ENCODE measurements around the gene GRIN3A. TPM values are rescaled to one million over a fixed set of nuclear protein-coding genes. Genes with fewer than 3 reads are reported as not detected.

The GRIN3A gene
- total RNA-seq, 1 experiment from 2014 or later, result not detected

DNA sequence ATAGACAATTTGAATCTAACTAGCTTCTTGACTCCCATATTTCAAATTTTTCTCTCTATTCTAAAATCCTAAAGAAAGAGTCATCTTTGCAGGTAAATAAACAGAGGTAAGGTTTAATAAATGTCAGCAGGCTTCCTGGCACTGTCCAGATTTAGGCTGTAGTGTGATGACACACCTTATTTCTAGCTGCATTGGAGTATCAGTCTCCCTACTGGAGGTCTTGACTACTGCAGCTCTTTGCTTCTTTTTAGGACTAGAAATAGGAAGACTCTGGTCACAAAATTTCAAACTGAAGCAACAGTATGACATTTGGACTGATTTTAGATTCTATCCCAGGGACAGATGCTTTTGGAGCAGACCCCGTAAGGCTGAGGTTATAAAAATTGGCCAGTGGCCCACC lies 103.0 kb downstream of the GRIN3A start:
- no peak for DNase-seq (ENCODE audit: low read depth in 1 of 2, low spot score in 2 of 2)
- no peaks in the 10 kb centered on the region for H3K9me3 ChIP-seq (replicated peaks)
- no peaks in the 10 kb centered on the region for H3K36me3 ChIP-seq
- H3K4me3 ChIP-seq, result no peak overlapping the region
- H3K4me1 ChIP-seq (replicated peaks), result no peaks in the 10 kb centered on the region
- H3K27me3 ChIP-seq (replicated peaks), result no peaks in the 10 kb centered on the region
- no peak overlapping the region for H3K27ac ChIP-seq

GRCh38 chr9:101634741-101635409 lies 103.6 kb downstream of the GRIN3A start:
- H3K27me3 ChIP-seq (replicated peaks), result no peaks in the 10 kb centered on the region
- no peaks in the 10 kb centered on the region for H3K4me1 ChIP-seq (replicated peaks)
- no peaks in the 10 kb centered on the region for H3K9me3 ChIP-seq (replicated peaks)
- H3K27ac ChIP-seq, result no peak overlapping the region
- DNase-seq (ENCODE audit: low read depth in 1 of 2, low spot score in 2 of 2), result no peak
- H3K4me3 ChIP-seq, result no peak overlapping the region
- H3K36me3 ChIP-seq, result no peaks in the 10 kb centered on the region

GRCh38 chr9:101632611-101633010 lies 105.8 kb downstream of the GRIN3A start:
- no peak overlapping the region for H3K27ac ChIP-seq
- no peaks in the 10 kb centered on the region for H3K36me3 ChIP-seq
- H3K4me3 ChIP-seq, result no peak overlapping the region
- no peaks in the 10 kb centered on the region for H3K4me1 ChIP-seq (replicated peaks)
- H3K9me3 ChIP-seq (replicated peaks), result no peaks in the 10 kb centered on the region
- DNase-seq (ENCODE audit: low read depth in 1 of 2, low spot score in 2 of 2), result no peak
- H3K27me3 ChIP-seq (replicated peaks), result no peaks in the 10 kb centered on the region

DNA sequence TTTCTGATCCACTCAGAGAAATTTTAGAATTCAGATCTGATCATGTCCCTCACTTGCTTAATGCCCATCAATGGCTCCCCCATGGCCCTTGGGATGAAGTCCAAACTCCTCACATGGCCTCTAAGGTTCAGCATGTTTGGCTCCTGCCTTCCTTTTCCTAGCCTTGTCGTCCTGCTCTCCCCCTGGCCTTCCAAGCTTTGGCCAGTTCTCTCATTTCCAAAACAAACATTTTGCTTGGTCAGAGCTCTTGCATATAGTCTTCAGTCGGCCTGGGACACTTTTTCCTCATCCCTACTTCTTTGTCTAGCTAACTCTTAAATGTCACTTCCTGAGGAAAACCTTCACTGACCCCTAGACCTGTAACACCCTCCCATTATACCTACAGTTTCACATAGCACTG lies 106.6 kb downstream of the GRIN3A start:
- Histone ChIP-seq H3K36me3 (no peaks in the 10 kb centered on the region), H3K27ac (no peak overlapping the region), H3K27me3 (replicated peaks) (no peaks in the 10 kb centered on the region), H3K4me1 (replicated peaks) (no peaks in the 10 kb centered on the region), H3K9me3 (replicated peaks) (no peaks in the 10 kb centered on the region), H3K4me3 (no peak overlapping the region)
- no peak for DNase-seq (ENCODE audit: low read depth in 1 of 2, low spot score in 2 of 2)

- Histone ChIP-seq H3K36me3 (no peaks in the 10 kb centered on the region), H3K27ac (no peak overlapping the region), H3K9me3 (replicated peaks) (no peaks in the 10 kb centered on the region), H3K4me1 (replicated peaks) (no peaks in the 10 kb centered on the region), H3K4me3 (no peak overlapping the region), H3K27me3 (replicated peaks) (no peaks in the 10 kb centered on the region)
- no peak for DNase-seq (ENCODE audit: low read depth in 1 of 2, low spot score in 2 of 2)
These were observed 108.8 kb downstream of the GRIN3A start for GRCh38 chr9:101629636-101630035.

GRCh38 chr9:101628173-101628572 lies 110.3 kb downstream of the GRIN3A start:
- Histone ChIP-seq H3K27me3 (replicated peaks) (no peaks in the 10 kb centered on the region), H3K9me3 (replicated peaks) (no peaks in the 10 kb centered on the region), H3K27ac (no peak overlapping the region), H3K4me3 (no peak overlapping the region), H3K36me3 (no peaks in the 10 kb centered on the region), H3K4me1 (replicated peaks) (no peaks in the 10 kb centered on the region)
- DNase-seq (ENCODE audit: low read depth in 1 of 2, low spot score in 2 of 2), result no peak

GRCh38 chr9:101626295-101626694 lies 112.2 kb downstream of the GRIN3A start:
- H3K9me3 ChIP-seq (replicated peaks), result no peaks in the 10 kb centered on the region
- no peak overlapping the region for H3K4me3 ChIP-seq
- no peak overlapping the region for H3K27ac ChIP-seq
- no peaks in the 10 kb centered on the region for H3K27me3 ChIP-seq (replicated peaks)
- H3K4me1 ChIP-seq (replicated peaks), result no peaks in the 10 kb centered on the region
- no peak for DNase-seq (ENCODE audit: low read depth in 1 of 2, low spot score in 2 of 2)
- no peaks in the 10 kb centered on the region for H3K36me3 ChIP-seq

DNA sequence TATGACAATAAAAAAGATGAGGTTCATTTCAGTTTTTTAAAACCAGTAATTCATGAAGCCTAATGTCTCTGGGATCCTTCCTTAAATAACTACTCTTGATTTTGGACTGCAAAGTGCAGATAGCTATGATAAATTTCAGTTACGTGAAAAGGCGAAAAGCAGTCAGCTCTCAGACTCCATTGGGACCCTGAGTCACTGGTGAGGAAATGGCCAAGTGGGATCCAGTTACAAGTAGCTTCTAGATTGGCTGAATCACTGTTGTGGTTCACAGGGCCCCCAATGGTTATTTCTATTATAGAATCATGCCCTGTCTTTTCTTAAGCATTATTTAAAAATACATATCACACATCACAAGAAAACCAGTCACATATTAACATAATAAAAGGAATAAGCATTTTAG lies 112.6 kb downstream of the GRIN3A start:
- Histone ChIP-seq H3K4me3 (no peak overlapping the region), H3K27ac (no peak overlapping the region)
- DNase-seq (ENCODE audit: low read depth in 1 of 2, low spot score in 2 of 2), result no peak

GRCh38 chr9:101620452-101620851 lies 118.0 kb downstream of the GRIN3A start:
- H3K4me1 ChIP-seq (replicated peaks), result no peaks in the 10 kb centered on the region
- H3K9me3 ChIP-seq (replicated peaks), result no peaks in the 10 kb centered on the region
- no peaks in the 10 kb centered on the region for H3K27me3 ChIP-seq (replicated peaks)
- no peak for DNase-seq (ENCODE audit: low read depth in 1 of 2, low spot score in 2 of 2)
- no peaks in the 10 kb centered on the region for H3K36me3 ChIP-seq
- no peak overlapping the region for H3K4me3 ChIP-seq
- no peak overlapping the region for H3K27ac ChIP-seq

More for the DNA sequence above, 112.6 kb downstream of the GRIN3A start:
- no peaks in the 10 kb centered on the region for H3K9me3 ChIP-seq (replicated peaks)
- H3K4me1 ChIP-seq (replicated peaks), result no peaks in the 10 kb centered on the region
- H3K27me3 ChIP-seq (replicated peaks), result no peaks in the 10 kb centered on the region
- no peaks in the 10 kb centered on the region for H3K36me3 ChIP-seq

DNA sequence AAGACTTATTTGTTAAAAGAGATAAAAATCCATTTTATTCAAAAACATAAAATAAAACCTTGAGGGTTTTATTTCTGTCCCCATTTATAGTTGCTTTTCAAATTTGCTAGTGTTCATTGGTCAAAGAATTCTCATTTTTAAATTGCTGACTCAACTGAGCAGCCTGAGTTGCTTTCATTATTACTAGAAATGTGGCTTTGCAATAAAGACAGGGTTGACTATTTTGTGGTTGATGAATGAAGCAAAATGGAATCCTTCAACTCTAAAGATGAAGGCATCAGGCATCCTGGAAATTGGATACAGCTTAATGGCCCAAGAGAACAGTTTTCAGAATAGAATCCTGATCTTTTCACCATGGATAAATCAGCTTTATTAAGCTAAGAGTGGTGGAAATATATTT lies 119.7 kb downstream of the GRIN3A start:
- Histone ChIP-seq H3K36me3 (no peaks in the 10 kb centered on the region), H3K27me3 (replicated peaks) (no peaks in the 10 kb centered on the region), H3K27ac (no peak overlapping the region), H3K9me3 (replicated peaks) (no peaks in the 10 kb centered on the region), H3K4me1 (replicated peaks) (no peaks in the 10 kb centered on the region), H3K4me3 (no peak overlapping the region)
- no peak for DNase-seq (ENCODE audit: low read depth in 1 of 2, low spot score in 2 of 2)

DNA sequence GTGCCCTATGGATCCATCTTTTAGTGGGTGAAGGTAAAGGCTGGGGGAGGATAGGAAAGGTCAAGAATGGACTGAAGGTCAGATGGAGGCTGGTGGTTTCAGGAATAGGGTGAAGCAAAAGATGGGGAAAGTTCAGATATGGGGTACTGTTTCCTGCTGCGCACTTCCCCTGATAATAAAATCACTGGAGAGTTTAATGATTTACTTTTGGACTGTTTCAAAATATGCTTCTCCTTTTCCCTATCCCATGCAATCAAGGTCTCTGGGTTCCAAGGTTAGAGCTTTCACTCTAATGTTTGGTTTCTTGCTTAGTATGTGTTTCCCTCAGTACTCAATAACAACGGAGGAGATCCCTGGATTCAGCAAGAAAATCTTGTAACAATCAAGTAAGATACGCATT lies 132.9 kb downstream of the GRIN3A start:
- no peaks in the 10 kb centered on the region for H3K36me3 ChIP-seq
- H3K4me3 ChIP-seq, result no peak overlapping the region
- no peaks in the 10 kb centered on the region for H3K9me3 ChIP-seq (replicated peaks)
- H3K27me3 ChIP-seq (replicated peaks), result peaks cover 16% of the 10 kb centered on the region
- H3K4me1 ChIP-seq (replicated peaks), result no peaks in the 10 kb centered on the region
- no peak overlapping the region for H3K27ac ChIP-seq
- DNase-seq (ENCODE audit: low read depth in 1 of 2, low spot score in 2 of 2), result no peak

- no peaks in the 10 kb centered on the region for H3K9me3 ChIP-seq (replicated peaks)
- no peak overlapping the region for H3K4me3 ChIP-seq
- H3K4me1 ChIP-seq (replicated peaks), result no peaks in the 10 kb centered on the region
- peaks cover 16% of the 10 kb centered on the region for H3K27me3 ChIP-seq (replicated peaks)
- no peak overlapping the region for H3K27ac ChIP-seq
- no peaks in the 10 kb centered on the region for H3K36me3 ChIP-seq
- no peak for DNase-seq (ENCODE audit: low read depth in 1 of 2, low spot score in 2 of 2)
These were observed 134.2 kb downstream of the GRIN3A start for GRCh38 chr9:101604296-101604695.

- no peaks in the 10 kb centered on the region for H3K4me1 ChIP-seq (replicated peaks)
- DNase-seq (ENCODE audit: low read depth in 1 of 2, low spot score in 2 of 2), result peak in 1 of 2 experiments; percentile 14
- H3K9me3 ChIP-seq (replicated peaks), result no peaks in the 10 kb centered on the region
- H3K36me3 ChIP-seq, result no peaks in the 10 kb centered on the region
- peaks cover 16% of the 10 kb centered on the region for H3K27me3 ChIP-seq (replicated peaks)
- no peak overlapping the region for H3K27ac ChIP-seq
- no peak overlapping the region for H3K4me3 ChIP-seq
These were observed 136.3 kb downstream of the GRIN3A start for GRCh38 chr9:101601904-101602765.

DNA sequence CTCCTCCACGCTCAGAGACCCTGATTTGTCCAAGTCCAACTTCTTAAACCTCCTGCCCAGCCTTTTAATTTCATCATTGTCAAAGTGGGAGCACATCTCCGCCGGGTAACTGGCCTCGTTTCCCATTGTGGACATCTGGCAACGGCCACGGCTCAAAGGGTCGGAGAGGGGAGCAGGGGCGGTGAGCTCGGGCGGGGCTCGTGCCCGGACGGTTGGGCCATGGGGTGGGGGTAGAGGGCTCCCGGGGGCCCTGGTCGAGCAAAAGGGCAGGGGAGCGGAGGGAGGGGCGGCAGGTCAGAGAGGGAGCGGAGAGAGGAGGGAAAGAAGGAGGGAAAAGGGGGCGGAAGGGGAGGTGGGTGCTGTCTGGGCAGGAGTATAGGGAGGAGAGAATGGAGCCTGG lies 143.7 kb downstream of the GRIN3A start, which contains the start of gene PPP3R2:
Gene PPP3R2, minus strand, starts transcription at position 174 of the 400 bp plus-strand sequence. Its CDS starts 48 bp downstream, at position 126.
- Histone ChIP-seq H3K27ac (no peak within 1 kb of the TSS), H3K4me3 (no peak within 1 kb of the TSS), H3K27me3 (replicated peaks) (no peaks in the 10 kb centered on the region), H3K9me3 (replicated peaks) (no peaks in the 10 kb centered on the region), H3K36me3 (no peaks in the 10 kb centered on the region), H3K4me1 (replicated peaks) (peaks cover 1% of the 10 kb centered on the region; the same call in 1 of the 2 replicates)
- no peak for DNase-seq (ENCODE audit: low read depth in 1 of 2, low spot score in 2 of 2)
